DMS 273 treated with DMSO at 0.1 percent for 48 hours (cell line): ENCODE results near the gene ACSF3.
A peak's percentile ranks its signal among the peaks of the same experiment; 100 is the strongest.

Experiments used
- DNase-seq: peaks from one replicate; lab custom pipeline; 2025; lab: John Stamatoyannopoulos, UW

ACSF3 gene

DNA sequence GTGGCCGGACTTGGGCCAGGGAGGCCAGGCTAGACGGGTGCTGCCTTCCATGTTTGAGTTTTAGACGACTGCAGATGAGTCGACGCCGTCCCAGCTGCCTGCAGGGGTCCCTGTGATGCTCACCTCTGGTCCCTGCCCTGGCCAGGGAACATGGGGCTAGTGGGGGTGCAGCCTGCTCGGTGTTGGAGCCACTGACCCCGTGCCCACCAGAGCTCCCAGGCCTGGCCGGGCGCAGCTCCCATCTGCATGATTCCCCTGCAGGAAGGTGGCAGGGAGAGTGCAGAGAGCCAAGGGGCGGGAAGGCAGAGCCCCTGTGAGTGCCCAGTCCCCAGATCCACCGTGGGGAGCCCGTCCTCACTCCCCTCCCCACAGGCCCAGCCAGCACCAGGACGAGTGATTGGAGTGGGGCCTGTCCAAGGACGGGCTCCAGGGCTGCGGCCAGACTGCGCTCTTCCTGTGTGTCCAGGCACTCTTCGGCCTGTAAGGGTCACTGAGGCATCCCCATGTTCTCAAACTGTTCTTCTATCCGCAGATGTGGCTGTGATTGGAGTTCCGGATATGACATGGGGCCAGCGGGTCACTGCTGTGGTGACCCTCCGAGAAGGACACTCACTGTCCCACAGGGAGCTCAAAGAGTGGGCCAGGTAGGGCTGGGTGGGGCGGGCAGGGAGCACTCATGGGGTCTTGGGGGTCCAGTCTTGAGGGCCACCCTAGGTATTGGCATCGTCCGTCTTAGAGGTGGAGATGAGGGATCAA is 51.9 kb downstream of the ACSF3 start:
- no peak for DNase-seq

GRCh38 chr16:89146211-89147005 is 52.8 kb downstream of the ACSF3 start:
- DNase-seq: no peak

DNA sequence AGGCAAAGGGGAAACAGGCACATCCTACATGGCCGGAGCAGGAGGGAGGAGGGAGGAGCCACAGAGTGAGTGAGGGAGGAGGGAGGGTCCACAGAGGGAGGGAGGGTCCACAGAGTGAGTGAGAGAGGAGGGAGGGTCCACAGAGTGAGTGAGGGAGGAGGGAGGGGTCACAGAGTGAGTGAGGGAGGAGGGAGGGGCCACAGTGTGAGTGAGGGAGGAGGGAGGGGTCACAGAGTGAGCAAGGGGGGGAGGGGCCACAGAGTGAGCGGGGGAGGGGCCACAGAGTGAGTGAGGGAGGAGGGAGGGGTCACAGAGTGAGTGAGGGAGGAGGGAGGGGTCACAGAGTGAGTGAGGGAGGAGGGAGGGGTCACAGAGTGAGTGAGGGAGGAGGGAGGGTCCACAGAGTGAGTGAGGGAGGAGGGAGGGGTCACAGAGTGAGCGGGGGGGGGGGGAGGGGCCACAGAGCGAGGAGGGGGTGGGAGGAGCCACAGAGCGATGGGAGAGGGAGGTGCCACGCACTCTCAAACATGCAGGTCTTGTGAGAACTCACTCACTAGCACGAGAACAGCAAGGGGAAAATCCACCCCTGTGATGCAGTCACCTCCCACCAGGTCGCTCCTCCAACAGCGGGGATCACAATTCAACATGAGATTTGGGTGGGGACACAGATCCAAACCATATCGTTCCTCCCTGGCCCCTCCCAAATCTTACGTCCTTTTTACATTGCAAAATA is 53.6 kb downstream of the ACSF3 start:
- no peak for DNase-seq

DNA sequence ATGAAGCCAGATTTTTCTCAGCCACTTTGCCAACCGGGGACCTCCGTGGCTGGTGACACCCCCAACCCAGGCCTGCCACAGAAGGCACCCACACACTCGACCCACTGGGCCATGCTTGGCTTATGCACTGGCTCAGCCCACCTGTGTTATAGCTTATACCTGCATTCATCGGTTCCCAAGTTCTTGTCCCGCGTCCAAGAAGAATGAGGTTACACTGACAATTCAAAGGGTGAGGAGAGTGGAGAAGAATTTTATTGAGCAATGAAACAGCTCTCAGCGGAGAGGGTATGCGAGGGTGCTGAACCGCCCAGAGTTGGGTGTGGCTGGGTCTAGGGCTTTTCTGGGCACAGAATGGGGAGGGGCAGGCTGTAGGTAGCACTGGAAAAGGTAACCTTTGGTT is 55.7 kb downstream of the ACSF3 start:
- no peak for DNase-seq

GRCh38 chr16:89150090-89150835 is 56.6 kb downstream of the ACSF3 start:
- DNase-seq: peak; percentile 31

- no peak for DNase-seq
Observed at GRCh38 chr16:89150981-89151380, 57.3 kb downstream of the ACSF3 start.

- DNase-seq: no peak
Observed at GRCh38 chr16:89152831-89153700, 59.4 kb downstream of the ACSF3 start.

DNA sequence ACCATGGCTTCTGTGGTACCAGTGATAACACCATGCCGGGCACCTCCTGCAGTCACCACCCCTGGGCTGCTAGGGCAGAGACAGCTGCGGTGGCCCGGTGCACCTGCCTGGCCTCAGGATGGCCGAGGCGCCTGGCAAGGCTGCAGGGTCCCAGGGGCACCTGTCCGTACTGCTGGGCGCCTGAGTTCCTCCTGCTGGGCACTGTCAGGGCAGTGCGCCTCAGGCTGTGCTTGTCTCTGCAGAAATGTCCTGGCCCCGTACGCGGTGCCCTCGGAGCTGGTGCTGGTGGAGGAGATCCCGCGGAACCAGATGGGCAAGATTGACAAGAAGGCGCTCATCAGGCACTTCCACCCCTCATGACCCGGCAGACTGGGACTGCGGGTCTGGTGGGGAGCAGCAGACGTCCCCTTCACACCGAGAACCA is 60.2 kb downstream of the ACSF3 start:
- no peak for DNase-seq

GRCh38 chr16:89154390-89155183 is 60.9 kb downstream of the ACSF3 start:
- DNase-seq: no peak

DNA sequence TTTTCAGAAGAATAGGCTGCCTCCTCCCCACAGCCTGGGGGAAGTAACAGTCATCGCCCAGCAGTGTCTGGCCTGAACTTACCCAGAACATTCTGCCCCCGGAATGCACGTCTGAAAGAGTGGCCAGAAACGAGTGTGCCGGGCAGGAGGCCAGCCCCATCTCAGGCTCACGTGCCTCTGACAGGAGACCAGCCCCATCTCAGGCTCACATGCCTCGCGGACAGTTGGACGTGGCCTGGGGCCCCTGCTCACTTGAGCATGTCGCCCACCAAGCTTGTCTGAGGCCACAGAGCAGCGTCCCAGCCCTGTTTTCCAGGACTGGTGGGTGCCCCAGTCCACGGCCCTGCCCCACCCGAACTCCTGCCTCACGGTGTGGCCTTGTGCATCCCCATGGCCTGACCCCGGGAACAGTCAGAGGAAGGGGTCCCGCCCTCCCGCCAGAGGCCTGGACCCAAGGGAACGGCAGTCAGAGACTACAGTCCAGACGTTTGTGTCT is 61.6 kb downstream of the ACSF3 start:
- DNase-seq: no peak

DNA sequence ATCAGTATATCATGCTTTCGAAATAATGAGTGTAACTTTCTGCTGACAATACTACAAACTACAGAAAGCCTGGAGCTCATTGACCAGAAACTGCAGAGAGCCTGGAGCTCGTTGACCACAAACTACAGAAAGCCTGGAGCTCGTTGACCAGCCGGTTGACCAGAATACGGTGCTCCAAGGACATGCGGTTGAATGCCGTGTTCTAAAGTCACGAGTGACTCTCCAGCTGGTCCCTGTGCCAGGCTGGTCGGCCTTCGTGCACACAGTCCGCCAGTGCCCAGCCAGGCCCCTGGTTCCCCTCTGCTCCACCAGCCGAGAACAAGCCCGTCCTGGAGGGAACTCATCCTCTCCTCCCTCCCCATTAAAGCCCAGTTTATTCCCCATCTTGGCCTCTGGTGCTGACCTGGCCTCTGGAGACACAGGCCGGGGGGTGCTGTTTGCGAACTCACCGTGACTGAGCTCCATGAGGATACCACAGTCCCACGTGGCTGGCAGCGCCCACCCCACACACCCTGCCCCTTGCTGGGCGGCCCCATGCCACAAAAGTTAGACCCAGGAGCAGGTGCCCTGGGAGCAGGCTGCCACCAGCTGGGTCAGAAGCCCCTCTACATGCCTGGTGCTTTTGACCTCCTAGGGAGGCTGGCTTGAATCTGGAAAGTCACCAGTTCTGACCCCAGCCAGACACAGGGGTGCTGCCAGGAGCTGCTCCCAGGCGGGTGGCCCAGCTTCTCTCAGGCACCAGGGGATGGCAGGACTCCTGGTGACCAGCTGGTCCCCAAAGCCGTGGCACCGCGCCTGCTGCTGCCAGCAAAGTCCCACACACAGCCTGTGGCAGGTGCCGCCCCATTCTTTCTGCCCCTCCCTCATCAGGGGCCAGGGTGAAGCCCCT is 62.4 kb downstream of the ACSF3 start:
- no peak for DNase-seq

GRCh38 chr16:89156740-89157645 is 63.3 kb downstream of the ACSF3 start:
- DNase-seq: no peak

DNA sequence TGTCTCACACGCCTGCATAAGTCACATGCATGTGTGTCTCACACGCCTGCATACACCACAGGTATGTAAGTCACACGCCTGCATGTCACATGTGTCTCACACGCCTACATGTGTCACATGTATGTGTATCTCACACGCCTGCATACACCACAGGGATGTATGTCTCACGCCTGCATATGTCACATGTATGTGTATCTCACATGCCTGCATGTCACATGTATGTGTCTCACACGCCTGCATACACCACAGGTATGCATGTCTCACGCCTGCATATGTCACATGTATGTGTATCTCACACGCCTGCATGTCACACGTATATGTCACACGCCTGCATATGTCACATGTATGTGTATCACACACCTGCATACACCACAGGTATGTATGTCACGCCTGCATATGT is 64.1 kb downstream of the ACSF3 start:
- no peak for DNase-seq

GRCh38 chr16:89159066-89159849 is 65.6 kb downstream of the ACSF3 start:
- no peak for DNase-seq

DNA sequence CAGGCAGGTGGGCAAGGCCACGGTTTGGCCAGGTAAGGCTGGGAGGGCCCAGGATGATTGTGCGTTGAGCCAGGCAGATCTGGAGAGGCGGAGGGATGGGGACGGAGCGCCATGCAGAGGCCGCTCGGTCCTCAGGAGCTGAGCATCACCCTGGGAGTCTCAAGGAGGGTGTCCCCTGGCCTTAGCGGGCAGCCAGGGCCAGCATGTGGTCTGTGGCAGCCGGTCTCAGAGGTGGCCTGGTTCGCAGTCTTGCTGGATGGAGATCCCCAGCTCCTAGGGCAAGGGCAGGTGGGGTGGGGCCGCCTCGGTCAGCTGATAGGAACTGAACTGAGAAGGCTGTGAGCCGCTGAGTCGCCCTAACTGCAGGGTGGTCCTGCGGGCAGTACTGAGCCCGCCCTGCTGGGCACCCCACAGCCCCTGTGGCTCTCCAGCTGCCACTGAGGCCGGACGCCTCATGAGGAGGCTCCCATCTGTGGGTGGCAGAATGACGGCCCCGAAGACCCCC is 66.2 kb downstream of the ACSF3 start:
- no peak for DNase-seq

DNA sequence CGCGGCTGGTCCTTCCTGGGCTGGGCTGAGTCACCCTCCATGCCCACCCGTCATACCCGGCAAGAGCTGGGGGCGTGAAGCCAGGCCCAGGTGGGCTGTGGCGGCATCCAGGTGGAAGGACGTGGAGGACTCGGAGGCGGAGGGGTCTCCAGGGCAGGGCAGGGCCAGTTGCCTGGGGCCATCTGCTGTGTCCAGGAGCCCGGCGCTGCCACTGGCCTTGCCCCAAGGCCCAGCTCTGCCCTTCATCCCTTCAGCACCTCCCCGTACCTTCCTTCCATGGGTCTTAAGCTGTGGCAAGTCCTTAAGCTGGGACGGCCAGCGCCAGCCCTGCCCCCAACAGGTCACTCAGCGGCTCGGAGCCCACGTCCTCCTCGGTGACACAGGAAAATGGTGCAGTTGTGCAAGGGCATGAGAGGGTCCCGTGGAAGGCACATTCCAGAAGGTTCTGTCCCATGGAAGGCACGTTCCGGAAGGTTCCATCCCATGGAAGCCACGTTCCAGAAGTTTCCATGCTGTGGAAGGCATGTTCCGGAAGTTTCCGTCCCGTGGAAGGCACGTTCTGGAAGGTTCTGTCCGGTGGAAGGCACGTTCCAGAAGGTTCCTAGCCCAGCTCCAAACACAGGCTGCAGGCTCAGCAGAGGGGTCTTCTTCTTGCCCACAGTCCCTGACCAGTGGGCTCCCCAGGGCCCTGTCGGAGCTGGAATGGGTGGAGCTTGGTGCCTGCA is 67.5 kb downstream of the ACSF3 start:
- DNase-seq: no peak
